Astrocyte (in vitro differentiated cells and primary cell): Measurements from ENCODE around the gene RGS8. TPM values are rescaled to one million over a fixed set of nuclear protein-coding genes. Genes with fewer than 3 reads are reported as not detected.
A peak's percentile ranks its signal among the peaks of the same experiment; 100 is the strongest.

ENCODE experiments used
- DNase-seq: peaks from one replicate; pipeline ENCODE4 v3.0.0-alpha.2; 2010; ENCODE audit warnings: low read depth
- FAIRE-seq: peaks from 2 replicates; lab custom pipeline; 2011; peaks lifted over from hg19 to GRCh38; lab: Jason Lieb, UNC
- H2AFZ ChIP-seq: 2 replicates; pipeline ENCODE4 v1.6.0; 2012; ENCODE audit warnings: low read depth, low read length, inconsistent platforms
- H3K27ac ChIP-seq: 2 replicates; pipeline ENCODE4 v1.5.1; 2011; ENCODE audit warnings: low read depth, low read length, inconsistent platforms
- H3K27me3 ChIP-seq: 2 replicates; pipeline ENCODE4 v1.6.0; 2011; ENCODE audit warnings: low read length, inconsistent platforms; ENCODE audit not compliant: insufficient read depth
- H3K36me3 ChIP-seq: 2 replicates; pipeline ENCODE4 v1.5.1; 2011; ENCODE audit warnings: low read length, inconsistent platforms; ENCODE audit not compliant: insufficient read depth
- H3K4me1 ChIP-seq: 2 replicates; pipeline ENCODE4 v1.5.1; 2011; ENCODE audit warnings: low read length, inconsistent platforms; ENCODE audit not compliant: insufficient read depth
- H3K4me2 ChIP-seq: 2 replicates; pipeline ENCODE4 v1.6.0; 2012; ENCODE audit warnings: low read length, inconsistent platforms
- H3K4me3 ChIP-seq: 2 replicates; pipeline ENCODE4 v1.5.1; 2011; ENCODE audit warnings: low read depth, mild to moderate bottlenecking, low read length, inconsistent platforms; ENCODE audit not compliant: insufficient read depth
- H3K79me2 ChIP-seq: 2 replicates; pipeline ENCODE4 v1.6.0; 2012; ENCODE audit warnings: mild to moderate bottlenecking, low read length, inconsistent platforms; ENCODE audit not compliant: insufficient read depth
- H3K9ac ChIP-seq: 2 replicates; pipeline ENCODE4 v1.6.0; 2012; ENCODE audit warnings: mild to moderate bottlenecking, low read length, inconsistent platforms
- H3K9me3 ChIP-seq: 2 replicates; pipeline ENCODE4 v1.5.1; 2012; ENCODE audit warnings: low read depth, mild to moderate bottlenecking, low read length, inconsistent platforms; ENCODE audit not compliant: insufficient read depth
- H4K20me1 ChIP-seq: 2 replicates; pipeline ENCODE4 v1.6.0; 2012; ENCODE audit warnings: low read length, inconsistent platforms; ENCODE audit not compliant: insufficient read depth
- H3K27ac Mint-ChIP-seq: one replicate; pipeline ENCODE4 v1.8.0; 2021; ENCODE audit warnings: mild to moderate bottlenecking, mixed read lengths; ENCODE audit not compliant: unreplicated experiment
- H3K27me3 Mint-ChIP-seq: one replicate; pipeline ENCODE4 v1.8.0; 2021; ENCODE audit warnings: low read depth, mixed read lengths; ENCODE audit not compliant: unreplicated experiment
- H3K36me3 Mint-ChIP-seq: one replicate; pipeline ENCODE4 v1.8.0; 2021; ENCODE audit warnings: low read depth, mixed read lengths; ENCODE audit not compliant: unreplicated experiment
- H3K4me1 Mint-ChIP-seq: one replicate; pipeline ENCODE4 v1.8.0; 2021; ENCODE audit warnings: low read depth, mixed read lengths; ENCODE audit not compliant: unreplicated experiment
- H3K4me3 Mint-ChIP-seq: one replicate; pipeline ENCODE4 v1.8.0; 2021; ENCODE audit warnings: mild to moderate bottlenecking, moderate library complexity, mixed read lengths; ENCODE audit not compliant: unreplicated experiment
- H3K9me3 Mint-ChIP-seq: one replicate; pipeline ENCODE4 v1.8.0; 2021; ENCODE audit warnings: mild to moderate bottlenecking, mixed read lengths; ENCODE audit not compliant: unreplicated experiment
- CTCF ChIP-seq: IDR thresholded peaks from 2 replicates; pipeline ENCODE4 v1.5.1; 2011; ENCODE audit warnings: low read depth, mild to moderate bottlenecking, inconsistent platforms, low read length, moderate library complexity; ENCODE audit not compliant: insufficient read depth
- EZH2 ChIP-seq: IDR thresholded peaks from 2 replicates; pipeline ENCODE4 v1.6.1; 2012; ENCODE audit warnings: mild to moderate bottlenecking, low read length, inconsistent platforms; ENCODE audit not compliant: insufficient read depth
- total RNA-seq: library from RNA; stranded (reverse); gene quantifications from 2 replicates; pipeline ENCODE4 v1.2.1, GENCODE V29; 2021

RGS8 gene
- total RNA-seq, 1 donor from 2014 or later = 0.09 TPM

- H3K4me2 ChIP-seq = no peak overlapping the region
- H3K9me3 ChIP-seq = no peaks in the 10 kb centered on the region
- DNase-seq = no peak
- H3K4me3 ChIP-seq = no peak overlapping the region
- H3K4me1 Mint-ChIP-seq = peaks cover 7% of the 10 kb centered on the region
- H3K9ac ChIP-seq = no peak overlapping the region
- H3K36me3 Mint-ChIP-seq = no peaks in the 10 kb centered on the region
- no peak for FAIRE-seq
- H3K4me1 ChIP-seq = no peaks in the 10 kb centered on the region
- H3K9me3 Mint-ChIP-seq = peaks cover 11% of the 10 kb centered on the region
- H3K27me3 Mint-ChIP-seq = peaks cover 21% of the 10 kb centered on the region
- no peak for TF ChIP-seq CTCF
- TF ChIP-seq EZH2 = no peak
- no peak overlapping the region for H3K4me3 Mint-ChIP-seq
- no peaks in the 10 kb centered on the region for H3K27me3 ChIP-seq
- H3K79me2 ChIP-seq = no peaks in the 10 kb centered on the region
- no peaks in the 10 kb centered on the region for H4K20me1 ChIP-seq
- H2AFZ ChIP-seq = no peak overlapping the region
- no peak overlapping the region for H3K27ac Mint-ChIP-seq
- no peaks in the 10 kb centered on the region for H3K36me3 ChIP-seq
- H3K27ac ChIP-seq = no peak overlapping the region
Measured at GRCh38 chr1:182644886-182645285, 39.5 kb downstream of the RGS8 start.

GRCh38 chr1:182643699-182644098 lies 40.7 kb downstream of the RGS8 start:
- H3K9me3 ChIP-seq = no peaks in the 10 kb centered on the region
- no peak overlapping the region for H2AFZ ChIP-seq
- H3K36me3 ChIP-seq = no peaks in the 10 kb centered on the region
- H3K9ac ChIP-seq = no peak overlapping the region
- no peaks in the 10 kb centered on the region for H3K36me3 Mint-ChIP-seq
- H3K27ac ChIP-seq = no peak overlapping the region
- no peak overlapping the region for H3K4me2 ChIP-seq
- peaks cover 11% of the 10 kb centered on the region for H3K9me3 Mint-ChIP-seq
- DNase-seq (no peak), FAIRE-seq (no peak)
- H3K4me1 Mint-ChIP-seq = peaks cover 7% of the 10 kb centered on the region
- no peak overlapping the region for H3K4me3 ChIP-seq
- no peaks in the 10 kb centered on the region for H4K20me1 ChIP-seq
- peak overlapping the region; percentile 6 for H3K27ac Mint-ChIP-seq
- TF ChIP-seq EZH2 = no peak
- no peak for TF ChIP-seq CTCF
- H3K4me1 ChIP-seq = no peaks in the 10 kb centered on the region
- no peak overlapping the region for H3K4me3 Mint-ChIP-seq
- H3K27me3 ChIP-seq = no peaks in the 10 kb centered on the region
- no peaks in the 10 kb centered on the region for H3K79me2 ChIP-seq
- H3K27me3 Mint-ChIP-seq = peaks cover 21% of the 10 kb centered on the region

GRCh38 chr1:182642461-182642860 lies 41.9 kb downstream of the RGS8 start:
- Mint-ChIP-seq H3K9me3 (peaks cover 9% of the 10 kb centered on the region), H3K4me1 (peaks cover 7% of the 10 kb centered on the region), H3K27ac (no peak overlapping the region)

More at GRCh38 chr1:182642461-182642860, 41.9 kb downstream of the RGS8 start:
- H3K9me3 ChIP-seq = no peaks in the 10 kb centered on the region
- TF ChIP-seq CTCF = no peak
- no peak for TF ChIP-seq EZH2
- H3K4me2 ChIP-seq = no peak overlapping the region
- no peak overlapping the region for H2AFZ ChIP-seq
- no peaks in the 10 kb centered on the region for H3K4me1 ChIP-seq
- Mint-ChIP-seq H3K27me3 (peaks cover 18% of the 10 kb centered on the region), H3K4me3 (no peak overlapping the region), H3K36me3 (no peaks in the 10 kb centered on the region)
- H3K9ac ChIP-seq = no peak overlapping the region
- H3K79me2 ChIP-seq = no peaks in the 10 kb centered on the region
- no peaks in the 10 kb centered on the region for H4K20me1 ChIP-seq
- FAIRE-seq = no peak
- H3K27ac ChIP-seq = no peak overlapping the region
- H3K4me3 ChIP-seq = no peak overlapping the region
- DNase-seq = no peak
- no peaks in the 10 kb centered on the region for H3K36me3 ChIP-seq
- peaks cover 3% of the 10 kb centered on the region for H3K27me3 ChIP-seq
